Neuron (in vitro differentiated cells): ENCODE measurements around the gene SLC25A47.
"Not testable (repeated sequence)": the region's sequence is repeated elsewhere in the genome, so short reads cannot be mapped to it uniquely, and the experiment has no call there.

ENCODE experiments used
- H2AFZ ChIP-seq: one replicate; pipeline ENCODE4 v1.6.1; 2013; ENCODE audit warnings: low read depth, mild to moderate bottlenecking, inconsistent platforms, low read length, moderate library complexity
- H3K27me3 ChIP-seq: one replicate; pipeline ENCODE4 v1.6.1; 2013; ENCODE audit warnings: low read length; ENCODE audit not compliant: insufficient read depth
- H3K36me3 ChIP-seq: one replicate; pipeline ENCODE4 v1.6.1; 2013; ENCODE audit warnings: low read length; ENCODE audit not compliant: insufficient read depth
- H3K4me1 ChIP-seq: one replicate; pipeline ENCODE4 v1.6.1; 2013; ENCODE audit warnings: low read length; ENCODE audit not compliant: insufficient read depth
- H3K4me3 ChIP-seq: 2 replicates; pipeline ENCODE4 v1.5.1; 2013; ENCODE audit warnings: mild to moderate bottlenecking, low read length, moderate library complexity
- H3K9me3 ChIP-seq: one replicate; pipeline ENCODE4 v1.6.1; 2013; ENCODE audit warnings: low read length

SLC25A47 gene

DNA sequence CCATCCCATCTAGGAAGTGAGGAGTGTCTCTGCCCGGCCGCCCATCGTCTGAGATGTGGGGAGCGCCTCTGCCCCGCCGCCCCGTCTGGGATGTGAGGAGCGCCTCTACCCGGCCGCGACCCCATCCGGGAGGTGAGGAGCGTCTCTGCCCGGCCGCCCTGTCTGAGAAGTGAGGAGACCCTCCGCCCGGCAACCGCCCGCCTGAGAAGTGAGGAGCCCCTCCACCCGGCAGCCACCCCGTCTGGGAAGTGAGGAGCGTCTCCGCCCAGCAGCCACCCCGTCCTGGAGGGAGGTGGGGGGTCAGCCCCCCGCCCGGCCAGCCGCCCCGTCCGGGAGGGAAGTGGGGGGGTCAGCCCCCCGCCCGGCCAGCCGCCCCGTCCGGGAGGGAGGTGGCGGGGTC lies 21.5 kb downstream of the SLC25A47 start:
- H3K36me3 ChIP-seq = peaks cover 62% of the 10 kb centered on the region
- not testable (repeated sequence) for H3K9me3 ChIP-seq, H2AFZ ChIP-seq, H3K4me3 ChIP-seq, H3K4me1 ChIP-seq, H3K27me3 ChIP-seq

DNA sequence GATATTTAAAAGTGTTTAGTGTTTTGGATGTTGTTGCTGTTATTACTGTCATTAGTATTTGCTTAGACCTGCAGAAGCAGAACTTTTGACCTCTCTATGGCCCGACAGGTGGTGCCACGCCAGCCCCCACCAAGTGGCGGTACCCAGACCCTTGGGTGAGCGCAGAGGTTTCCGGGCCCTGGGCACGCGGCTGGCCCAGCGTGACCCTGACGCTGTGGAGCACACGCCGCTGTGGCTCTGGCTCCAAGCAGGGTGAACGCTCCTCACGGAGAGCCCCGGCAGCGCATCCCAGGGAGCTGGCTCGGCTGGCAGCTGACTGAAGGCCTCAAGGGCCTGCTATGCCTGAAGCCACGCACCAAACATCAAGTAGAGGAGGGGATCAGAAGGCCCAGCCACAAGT lies 22.6 kb downstream of the SLC25A47 start:
- Histone ChIP-seq H3K4me3 (no peak overlapping the region), H3K27me3 (no peaks in the 10 kb centered on the region), H3K9me3 (peaks cover 5% of the 10 kb centered on the region), H3K36me3 (peaks cover 61% of the 10 kb centered on the region), H3K4me1 (peaks cover 4% of the 10 kb centered on the region), H2AFZ (no peak overlapping the region)

DNA sequence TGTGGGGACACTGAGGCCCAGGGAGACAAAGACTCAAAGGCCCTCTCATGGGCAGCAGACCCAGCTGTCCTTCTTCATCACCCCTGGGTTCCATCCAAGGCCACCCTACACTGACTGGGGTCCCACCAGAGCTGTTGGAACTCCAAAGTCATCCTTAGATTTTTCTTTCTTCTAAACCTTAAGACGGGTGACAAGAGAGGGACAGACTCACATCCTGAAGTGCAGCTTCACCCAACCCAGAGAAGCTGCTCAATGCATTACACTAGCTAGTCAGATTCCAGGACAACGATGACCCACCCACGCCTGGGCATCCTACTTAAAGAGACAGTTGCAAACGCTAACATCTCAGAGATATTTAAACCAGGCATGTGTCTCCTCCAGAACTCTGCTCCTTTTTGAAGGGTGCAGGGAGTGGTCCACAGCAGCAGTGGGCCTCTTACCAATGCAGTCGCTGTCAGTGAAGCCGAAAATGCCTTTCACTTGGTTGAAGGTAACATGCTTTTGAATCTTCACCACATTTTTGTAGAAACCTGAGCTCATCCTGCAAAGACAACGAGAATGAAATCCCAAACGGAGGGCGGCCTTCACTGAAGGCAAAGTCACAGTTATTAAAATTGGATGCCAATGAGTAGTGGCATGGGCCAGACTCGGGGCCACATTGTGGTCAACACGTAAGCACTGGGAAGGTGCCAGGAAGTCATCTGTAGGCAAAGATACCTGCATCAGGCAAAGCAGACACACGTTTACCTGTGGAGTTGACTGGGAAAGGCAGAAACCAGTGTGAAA lies 23.4 kb downstream of the SLC25A47 start:
- peaks cover 5% of the 10 kb centered on the region for H3K9me3 ChIP-seq
- H2AFZ ChIP-seq = no peak overlapping the region
- no peaks in the 10 kb centered on the region for H3K27me3 ChIP-seq
- H3K4me3 ChIP-seq = no peak overlapping the region
- peaks cover 61% of the 10 kb centered on the region for H3K36me3 ChIP-seq
- peaks cover 1% of the 10 kb centered on the region for H3K4me1 ChIP-seq

DNA sequence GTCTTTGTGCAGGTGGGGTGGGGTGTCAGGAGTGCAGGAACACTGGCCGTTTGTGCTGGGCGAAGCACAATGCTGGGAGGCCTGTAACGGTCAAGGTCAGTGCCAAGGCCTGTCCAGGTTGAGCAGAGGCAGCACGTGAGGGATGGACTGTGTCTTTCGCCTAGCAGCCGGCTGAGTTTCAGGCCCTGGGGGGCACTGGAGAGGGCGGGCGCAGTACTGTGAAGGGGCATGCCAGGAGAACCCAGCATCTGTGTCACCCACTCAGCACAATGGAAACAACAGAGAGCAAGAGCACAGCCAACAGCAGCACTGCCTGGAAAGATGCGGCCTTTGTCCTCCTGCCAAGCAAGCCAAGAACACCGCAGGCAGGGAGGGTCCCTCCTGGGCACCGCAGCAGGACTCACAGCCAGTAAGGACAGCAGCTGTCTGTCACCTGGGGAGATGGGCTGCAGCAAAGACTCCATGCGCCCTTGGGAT lies 25.2 kb downstream of the SLC25A47 start:
- H3K4me3 ChIP-seq = no peak overlapping the region
- no peak overlapping the region for H2AFZ ChIP-seq
- H3K9me3 ChIP-seq = peaks cover 7% of the 10 kb centered on the region
- H3K27me3 ChIP-seq = no peaks in the 10 kb centered on the region
- H3K36me3 ChIP-seq = peaks cover 59% of the 10 kb centered on the region
- no peaks in the 10 kb centered on the region for H3K4me1 ChIP-seq

DNA sequence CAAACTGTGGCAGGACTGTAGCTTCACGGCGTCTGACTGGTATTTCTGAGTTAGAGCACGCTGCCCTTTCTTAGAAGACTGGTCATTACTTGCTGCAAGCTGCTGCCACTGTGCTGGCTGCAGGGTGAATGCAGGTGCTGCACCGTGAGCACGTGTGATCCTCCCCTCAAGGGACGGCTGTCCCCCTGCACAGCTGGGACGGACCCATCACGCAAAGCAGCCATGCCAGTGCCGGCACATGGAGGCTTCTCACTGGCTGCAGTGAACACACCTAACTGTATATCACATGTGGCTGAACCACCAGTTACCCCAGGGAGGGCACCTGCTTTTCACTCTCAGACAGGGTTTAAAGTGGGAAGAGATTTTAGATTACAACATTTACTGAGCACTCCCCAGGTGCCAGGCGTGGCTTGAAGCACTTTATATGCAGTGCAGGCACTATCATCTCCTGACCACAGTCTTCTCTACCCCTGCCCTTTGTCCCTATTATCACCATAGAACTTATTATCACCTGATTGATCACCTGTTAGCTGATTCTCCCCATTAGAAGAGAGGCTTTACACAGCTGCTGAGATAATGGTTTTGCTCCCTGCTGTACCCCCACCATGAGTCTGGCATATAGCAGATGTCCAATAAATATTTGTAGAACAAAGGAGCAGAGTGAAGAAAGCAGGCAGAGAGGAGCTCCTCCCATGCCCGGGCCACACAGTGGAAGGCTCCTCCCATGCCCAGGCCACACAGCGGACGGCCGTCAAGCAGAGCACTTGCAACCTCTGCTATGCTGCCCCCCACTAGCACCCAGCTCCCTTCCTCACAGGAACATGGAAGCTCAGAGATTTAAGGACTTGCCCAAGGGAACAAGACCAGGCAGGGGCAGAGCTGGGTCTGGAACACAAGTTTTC lies 25.9 kb downstream of the SLC25A47 start:
- H3K9me3 ChIP-seq = peaks cover 7% of the 10 kb centered on the region
- peaks cover 66% of the 10 kb centered on the region for H3K36me3 ChIP-seq
- H3K27me3 ChIP-seq = no peaks in the 10 kb centered on the region
- H3K4me1 ChIP-seq = no peaks in the 10 kb centered on the region
- no peak overlapping the region for H2AFZ ChIP-seq
- no peak overlapping the region for H3K4me3 ChIP-seq

DNA sequence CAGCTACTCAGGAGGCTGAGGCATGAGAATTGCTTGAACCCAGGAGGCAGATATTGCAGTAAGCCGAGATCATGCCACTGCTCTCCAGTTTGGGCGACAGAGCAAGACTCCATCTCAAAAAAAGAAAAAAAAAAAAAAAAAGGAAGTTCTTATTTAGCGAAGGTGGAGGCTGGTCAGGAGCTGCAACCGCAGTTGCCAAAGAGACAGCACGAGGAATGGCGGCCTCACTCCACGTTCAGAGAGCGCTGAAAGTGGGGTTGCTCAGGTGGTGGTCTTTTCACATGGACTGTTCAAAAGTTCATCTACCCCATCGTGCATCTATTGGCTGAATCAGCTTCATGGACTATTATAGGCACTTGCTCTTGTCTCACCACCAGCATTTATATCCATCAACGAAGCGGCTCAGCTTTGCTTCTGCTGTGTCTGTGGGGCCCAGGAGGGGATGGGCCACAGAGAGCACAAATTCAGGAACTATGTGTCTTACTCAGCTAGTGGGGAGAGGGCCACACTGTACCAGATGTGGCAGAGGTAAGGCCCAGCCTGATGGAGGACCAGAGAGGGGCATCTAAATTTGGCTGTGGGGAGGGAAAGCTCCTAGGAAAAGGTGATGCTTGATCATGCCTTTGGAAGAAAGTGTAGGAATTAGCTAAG lies 27.3 kb downstream of the SLC25A47 start:
- H2AFZ ChIP-seq = no peak overlapping the region
- no peak overlapping the region for H3K4me3 ChIP-seq
- no peaks in the 10 kb centered on the region for H3K4me1 ChIP-seq
- H3K27me3 ChIP-seq = no peaks in the 10 kb centered on the region
- peaks cover 7% of the 10 kb centered on the region for H3K9me3 ChIP-seq
- H3K36me3 ChIP-seq = peaks cover 76% of the 10 kb centered on the region

DNA sequence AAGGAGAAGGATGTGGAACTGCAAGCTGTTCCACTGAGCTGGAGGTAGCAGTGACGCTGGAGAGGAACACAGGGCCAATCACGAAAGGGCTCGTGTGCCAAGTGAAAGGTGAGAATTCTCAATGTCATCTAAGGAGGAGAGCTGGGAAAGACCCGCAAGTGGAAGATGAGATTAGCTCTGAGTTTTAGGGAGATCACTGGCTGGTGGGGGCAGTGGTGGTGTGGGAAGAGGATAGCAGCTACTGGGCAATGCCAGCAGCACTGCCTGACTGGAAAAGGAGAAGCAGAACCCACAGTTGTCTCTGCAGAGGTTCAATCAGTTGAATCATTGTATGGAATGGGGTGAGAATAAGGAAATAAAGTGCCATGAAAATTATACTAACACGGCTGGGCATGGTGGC lies 27.8 kb downstream of the SLC25A47 start:
- Histone ChIP-seq H2AFZ (no peak overlapping the region), H3K36me3 (peaks cover 78% of the 10 kb centered on the region), H3K9me3 (peaks cover 4% of the 10 kb centered on the region), H3K4me1 (no peaks in the 10 kb centered on the region), H3K27me3 (no peaks in the 10 kb centered on the region), H3K4me3 (no peak overlapping the region)

DNA sequence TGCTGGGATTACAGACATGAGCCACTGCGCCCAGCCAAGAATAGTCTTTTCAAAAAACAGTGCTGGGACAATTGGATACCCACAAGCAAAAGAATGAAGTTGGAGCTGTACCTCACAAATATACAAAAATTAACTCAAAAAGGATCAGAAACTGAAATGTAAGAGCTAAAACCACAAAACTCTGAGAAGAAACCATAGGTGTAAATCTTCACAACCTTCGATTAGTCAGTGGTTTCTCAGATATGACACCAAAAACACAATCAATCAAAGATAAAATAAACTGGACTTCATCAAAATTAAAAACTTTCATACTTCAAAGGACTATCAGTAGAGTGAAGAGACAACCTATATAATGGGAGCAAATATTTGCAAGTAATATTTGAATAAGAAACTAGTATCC lies 35.3 kb downstream of the SLC25A47 start:
- peaks cover 62% of the 10 kb centered on the region for H3K36me3 ChIP-seq
- no peaks in the 10 kb centered on the region for H3K27me3 ChIP-seq
- no peak overlapping the region for H3K4me3 ChIP-seq
- no peak overlapping the region for H2AFZ ChIP-seq
- H3K4me1 ChIP-seq = no peaks in the 10 kb centered on the region
- H3K9me3 ChIP-seq = peaks cover 8% of the 10 kb centered on the region

DNA sequence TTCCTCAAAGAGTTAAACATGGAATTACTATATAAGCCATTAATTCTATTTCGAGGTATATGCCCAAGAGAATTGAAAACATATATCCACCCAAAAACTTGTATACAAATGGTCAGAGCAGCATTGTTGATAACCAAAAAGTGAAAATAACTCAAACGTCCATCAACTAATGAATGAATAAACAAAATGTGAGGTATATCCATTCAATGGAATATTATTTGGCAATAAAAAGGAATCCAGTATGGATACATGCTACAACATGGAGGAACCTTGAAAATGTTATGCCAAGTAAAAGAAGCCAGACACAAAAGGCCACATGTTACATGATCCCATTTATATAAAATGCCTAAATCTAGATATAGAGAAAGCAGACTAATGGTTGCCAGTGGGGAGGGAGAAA lies 36.0 kb downstream of the SLC25A47 start:
- Histone ChIP-seq H2AFZ (no peak overlapping the region), H3K4me1 (no peaks in the 10 kb centered on the region), H3K9me3 (peaks cover 8% of the 10 kb centered on the region), H3K27me3 (no peaks in the 10 kb centered on the region), H3K36me3 (peaks cover 60% of the 10 kb centered on the region), H3K4me3 (no peak overlapping the region)

DNA sequence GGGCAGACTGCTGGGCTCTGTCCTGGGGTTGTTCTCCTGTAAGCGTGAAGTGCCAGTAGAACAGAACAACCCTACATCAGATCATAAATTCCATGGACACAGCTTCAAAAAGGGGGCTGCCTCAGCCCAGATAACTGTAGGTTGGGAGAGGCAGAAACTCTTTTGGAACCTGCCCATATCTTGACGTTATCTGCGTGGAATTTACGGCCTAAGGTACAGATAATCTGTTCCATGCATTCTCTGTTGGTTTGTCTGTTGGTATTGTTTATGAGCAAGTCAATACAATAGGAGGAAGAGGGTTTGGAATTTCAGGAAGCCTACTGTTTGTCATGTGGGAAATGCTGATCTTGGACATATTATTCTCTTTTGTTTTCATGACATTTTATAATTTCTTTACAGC lies 36.7 kb downstream of the SLC25A47 start:
- Histone ChIP-seq H2AFZ (no peak overlapping the region), H3K27me3 (no peaks in the 10 kb centered on the region), H3K4me3 (no peak overlapping the region), H3K4me1 (no peaks in the 10 kb centered on the region), H3K9me3 (peaks cover 8% of the 10 kb centered on the region), H3K36me3 (peaks cover 56% of the 10 kb centered on the region)

DNA sequence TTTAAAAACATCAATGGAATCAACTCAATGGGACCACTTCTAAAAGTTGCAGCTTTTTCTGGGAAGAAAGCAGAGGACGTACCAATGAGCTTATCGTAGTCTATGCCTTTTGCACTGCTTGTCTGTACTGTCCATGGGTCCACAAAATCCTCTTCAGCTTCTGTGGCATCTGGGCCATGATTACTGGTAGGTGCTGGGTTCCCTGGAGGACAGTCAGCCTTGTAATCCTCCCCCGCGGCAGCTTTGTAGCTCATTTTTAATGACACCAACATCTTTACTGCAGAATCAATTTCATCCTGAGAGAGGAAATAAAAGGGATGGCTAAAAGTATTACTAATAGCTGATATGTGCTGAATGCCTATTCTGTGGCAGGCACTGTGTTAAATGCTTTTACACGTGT lies 38.5 kb downstream of the SLC25A47 start:
- H3K4me1 ChIP-seq = no peaks in the 10 kb centered on the region
- no peak overlapping the region for H3K4me3 ChIP-seq
- H3K27me3 ChIP-seq = no peaks in the 10 kb centered on the region
- no peak overlapping the region for H2AFZ ChIP-seq
- H3K9me3 ChIP-seq = peaks cover 8% of the 10 kb centered on the region
- H3K36me3 ChIP-seq = peaks cover 63% of the 10 kb centered on the region

DNA sequence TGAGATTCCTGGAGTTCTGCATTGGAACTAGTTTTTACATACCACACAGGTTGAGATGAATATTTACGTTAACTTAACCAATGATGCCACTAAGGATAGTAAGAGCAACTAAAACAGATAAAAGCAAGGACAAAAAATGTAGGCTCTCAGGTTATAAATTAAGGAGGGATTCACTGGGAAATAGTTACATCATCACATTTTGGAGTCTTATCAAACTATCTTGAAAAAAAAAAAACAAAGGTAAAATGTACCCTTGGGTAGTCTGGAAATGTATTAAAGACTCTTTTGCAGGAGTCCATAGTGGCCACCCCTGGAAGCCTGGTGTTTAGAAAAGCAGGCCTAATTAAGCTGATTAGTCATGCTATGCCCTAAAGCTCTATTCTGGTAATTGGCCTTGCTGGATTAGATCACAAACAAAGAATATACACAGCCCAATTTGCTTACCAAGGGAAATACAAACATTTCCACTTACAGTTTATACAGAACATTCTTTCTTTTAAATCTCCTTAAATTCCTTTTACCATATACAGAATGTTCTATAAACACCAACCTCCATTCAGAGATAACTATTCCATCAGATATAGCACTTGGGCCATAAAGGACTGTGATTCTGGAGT lies 39.3 kb downstream of the SLC25A47 start:
- Histone ChIP-seq H3K4me1 (no peaks in the 10 kb centered on the region), H3K36me3 (peaks cover 63% of the 10 kb centered on the region), H3K27me3 (no peaks in the 10 kb centered on the region), H3K4me3 (no peak overlapping the region), H3K9me3 (peaks cover 8% of the 10 kb centered on the region), H2AFZ (no peak overlapping the region)
